Glutamatergic neuron (in vitro differentiated cells): ENCODE results near the gene SRPK2. TPM values are rescaled to one million over a fixed set of nuclear protein-coding genes. Genes with fewer than 3 reads are reported as not detected.
"Not testable (repeated sequence)": the region's sequence is repeated elsewhere in the genome, so short reads cannot be mapped to it uniquely, and the experiment has no call there.

Experiments
- DNase-seq: peaks from one replicate; pipeline ENCODE4 v3.0.0; 2022
- H3K27ac Mint-ChIP-seq: one replicate; pipeline ENCODE4 v1.8.0; 2020; ENCODE audit warnings: mild to moderate bottlenecking, mixed read lengths, inconsistent platforms; ENCODE audit not compliant: unreplicated experiment
- H3K27me3 Mint-ChIP-seq: one replicate; pipeline ENCODE4 v1.8.0; 2020; ENCODE audit warnings: mild to moderate bottlenecking, moderate library complexity, mixed read lengths, inconsistent platforms; ENCODE audit not compliant: unreplicated experiment
- H3K36me3 Mint-ChIP-seq: one replicate; pipeline ENCODE4 v1.8.0; 2020; ENCODE audit warnings: mild to moderate bottlenecking, mixed read lengths, inconsistent platforms; ENCODE audit not compliant: unreplicated experiment
- H3K4me1 Mint-ChIP-seq: one replicate; pipeline ENCODE4 v1.8.0; 2020; ENCODE audit warnings: mild to moderate bottlenecking, low read depth, mixed read lengths, inconsistent platforms; ENCODE audit not compliant: unreplicated experiment
- H3K4me3 Mint-ChIP-seq: one replicate; pipeline ENCODE4 v1.8.0; 2020; ENCODE audit warnings: mild to moderate bottlenecking, mixed read lengths, inconsistent platforms; ENCODE audit not compliant: unreplicated experiment
- H3K9me3 Mint-ChIP-seq: one replicate; pipeline ENCODE4 v1.8.0; 2020; ENCODE audit warnings: mild to moderate bottlenecking, moderate library complexity, mixed read lengths, inconsistent platforms; ENCODE audit not compliant: unreplicated experiment
- total RNA-seq: library from RNA; stranded (reverse); fragmentation: NEBNext Ultra II Directional; extraction: Animal tissue kit (Norgen Biotek cat#: 25700); gene quantifications from one replicate; pipeline ENCODE4 v1.2.1, GENCODE V29; 2021; ENCODE audit not compliant: unreplicated experiment
- TF ChIP-seq, protein P1 (sequence below): fragments of 200-600 bp; sonication (generic); IDR thresholded peaks from one replicate; pipeline ENCODE4 v1.5.0; 2021; ENCODE audit not compliant: partially characterized antibody, unreplicated experiment

SRPK2 gene
- total RNA-seq, 1 donor from 2014 or later, result 131 TPM

DNA sequence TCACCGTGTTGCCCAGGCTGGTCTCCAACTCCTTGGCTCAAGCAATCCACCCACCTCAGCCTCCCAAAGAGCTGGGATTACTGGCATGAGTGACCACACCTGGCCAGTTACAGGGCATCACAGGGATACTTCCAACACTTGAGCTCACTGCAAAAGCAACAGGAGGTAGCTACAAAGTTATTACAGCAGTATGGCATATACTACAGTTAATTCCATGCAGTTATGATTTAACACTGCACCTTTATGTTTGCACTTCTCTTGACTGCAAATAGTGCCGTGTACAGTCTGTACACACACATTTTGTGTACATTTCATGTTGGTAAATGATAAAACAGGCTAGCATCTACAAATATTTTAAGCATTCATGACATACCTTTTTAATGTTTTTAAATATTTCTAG is 21.3 kb downstream of the SRPK2 start:
- Mint-ChIP-seq H3K9me3 (no peaks in the 10 kb centered on the region), H3K27ac (no peak overlapping the region), H3K36me3 (no peaks in the 10 kb centered on the region), H3K27me3 (no peaks in the 10 kb centered on the region), H3K4me3 (no peak overlapping the region), H3K4me1 (no peaks in the 10 kb centered on the region)
- no peak for DNase-seq
- TF ChIP-seq, protein P1, sequence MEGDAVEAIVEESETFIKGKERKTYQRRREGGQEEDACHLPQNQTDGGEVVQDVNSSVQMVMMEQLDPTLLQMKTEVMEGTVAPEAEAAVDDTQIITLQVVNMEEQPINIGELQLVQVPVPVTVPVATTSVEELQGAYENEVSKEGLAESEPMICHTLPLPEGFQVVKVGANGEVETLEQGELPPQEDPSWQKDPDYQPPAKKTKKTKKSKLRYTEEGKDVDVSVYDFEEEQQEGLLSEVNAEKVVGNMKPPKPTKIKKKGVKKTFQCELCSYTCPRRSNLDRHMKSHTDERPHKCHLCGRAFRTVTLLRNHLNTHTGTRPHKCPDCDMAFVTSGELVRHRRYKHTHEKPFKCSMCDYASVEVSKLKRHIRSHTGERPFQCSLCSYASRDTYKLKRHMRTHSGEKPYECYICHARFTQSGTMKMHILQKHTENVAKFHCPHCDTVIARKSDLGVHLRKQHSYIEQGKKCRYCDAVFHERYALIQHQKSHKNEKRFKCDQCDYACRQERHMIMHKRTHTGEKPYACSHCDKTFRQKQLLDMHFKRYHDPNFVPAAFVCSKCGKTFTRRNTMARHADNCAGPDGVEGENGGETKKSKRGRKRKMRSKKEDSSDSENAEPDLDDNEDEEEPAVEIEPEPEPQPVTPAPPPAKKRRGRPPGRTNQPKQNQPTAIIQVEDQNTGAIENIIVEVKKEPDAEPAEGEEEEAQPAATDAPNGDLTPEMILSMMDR, result no peak

DNA sequence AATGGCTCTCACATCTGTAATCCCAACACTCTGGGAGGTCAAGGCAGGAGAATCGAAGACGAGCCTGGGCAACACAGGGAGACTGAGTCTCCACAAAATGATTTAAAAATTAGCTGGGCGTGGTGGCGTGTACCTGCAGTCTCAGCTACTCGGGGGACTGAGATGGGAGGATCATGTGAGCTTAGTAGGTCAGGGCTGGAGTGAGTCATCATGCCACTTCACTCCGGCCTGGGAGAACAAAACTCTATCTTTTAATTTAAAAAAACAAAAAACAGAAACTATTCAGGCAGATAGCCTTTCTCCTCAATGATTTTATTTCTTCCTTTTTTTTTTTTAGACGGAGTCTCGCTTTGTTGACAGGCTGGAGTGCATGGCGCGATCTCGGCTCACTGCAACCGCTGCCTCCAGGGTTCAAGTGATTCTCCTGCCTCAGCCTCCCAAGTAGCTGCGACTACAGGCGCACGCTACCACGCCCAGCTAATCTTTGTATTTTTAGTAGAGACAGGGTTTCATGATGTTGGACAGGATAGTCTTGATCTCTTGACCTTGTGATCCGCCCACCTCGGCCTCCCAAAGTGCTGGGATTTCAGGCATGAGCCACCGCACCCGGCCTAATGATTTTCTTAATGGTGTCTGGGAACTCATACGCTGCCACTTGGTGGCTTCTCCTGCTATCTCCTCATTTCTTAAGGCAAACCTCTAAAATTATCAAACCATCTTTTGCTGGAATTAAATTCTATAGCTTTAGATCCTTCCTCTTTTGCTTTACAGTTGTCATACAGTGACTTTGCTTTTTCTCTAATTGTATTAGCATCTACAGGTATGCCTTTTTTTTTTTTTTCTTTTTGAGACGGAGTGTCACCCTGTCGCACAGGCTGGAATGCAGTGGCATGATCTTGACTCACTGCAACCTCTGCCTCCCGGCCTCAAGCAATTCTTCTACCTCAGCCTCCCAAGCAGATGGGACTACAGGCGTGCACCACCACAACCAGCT is 22.9 kb downstream of the SRPK2 start:
- H3K36me3 Mint-ChIP-seq, result no peaks in the 10 kb centered on the region
- H3K4me3 Mint-ChIP-seq, result no peak overlapping the region
- peaks cover 2% of the 10 kb centered on the region for H3K9me3 Mint-ChIP-seq
- H3K27me3 Mint-ChIP-seq, result no peaks in the 10 kb centered on the region
- TF ChIP-seq, protein P1, result no peak
- H3K4me1 Mint-ChIP-seq, result no peaks in the 10 kb centered on the region
- no peak overlapping the region for H3K27ac Mint-ChIP-seq
- no peak for DNase-seq

DNA sequence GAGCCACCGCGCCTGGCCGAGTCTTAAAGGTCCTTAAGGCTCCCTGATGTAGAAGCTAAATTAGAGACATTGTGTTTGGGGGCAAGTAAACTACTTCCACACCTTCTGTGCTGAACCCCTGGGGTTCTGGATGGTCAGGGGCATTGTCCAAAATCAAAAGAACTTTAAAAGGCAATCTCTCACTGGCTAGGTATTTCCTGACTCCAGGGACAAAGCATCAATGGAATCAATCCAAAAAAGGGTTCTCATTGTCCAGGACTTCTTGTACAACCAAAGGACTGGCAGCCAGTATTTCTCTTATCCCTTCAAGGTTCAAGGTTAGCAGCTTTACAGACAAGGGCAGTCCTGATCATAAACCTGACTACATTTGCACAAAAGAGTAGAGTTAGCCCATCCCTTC is 24.0 kb downstream of the SRPK2 start:
- Mint-ChIP-seq H3K4me1 (no peaks in the 10 kb centered on the region), H3K36me3 (no peaks in the 10 kb centered on the region), H3K4me3 (no peak overlapping the region), H3K27ac (no peak overlapping the region), H3K27me3 (no peaks in the 10 kb centered on the region), H3K9me3 (peaks cover 2% of the 10 kb centered on the region)
- no peak for DNase-seq
- TF ChIP-seq, protein P1, result no peak

DNA sequence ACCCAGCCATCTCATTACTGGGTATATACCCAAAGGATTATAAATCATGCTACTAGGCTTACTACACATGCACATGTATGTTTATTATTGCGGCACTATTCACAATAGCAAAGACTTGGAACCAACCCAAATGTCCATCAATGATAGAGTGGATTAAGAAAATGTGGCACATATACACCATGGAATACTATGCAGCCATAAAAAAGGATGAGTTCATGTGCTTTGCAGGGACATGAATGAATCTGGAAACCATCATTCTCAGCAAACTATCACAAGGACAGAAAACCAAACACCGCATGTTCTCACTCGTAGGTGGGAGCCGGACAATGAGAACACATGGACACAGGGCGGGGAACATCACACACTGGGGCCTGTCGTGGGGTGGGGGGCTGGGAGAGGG is 25.1 kb downstream of the SRPK2 start:
- not testable (repeated sequence) for H3K27ac Mint-ChIP-seq, H3K9me3 Mint-ChIP-seq, DNase-seq, H3K4me1 Mint-ChIP-seq, H3K4me3 Mint-ChIP-seq, H3K27me3 Mint-ChIP-seq, H3K36me3 Mint-ChIP-seq

DNA sequence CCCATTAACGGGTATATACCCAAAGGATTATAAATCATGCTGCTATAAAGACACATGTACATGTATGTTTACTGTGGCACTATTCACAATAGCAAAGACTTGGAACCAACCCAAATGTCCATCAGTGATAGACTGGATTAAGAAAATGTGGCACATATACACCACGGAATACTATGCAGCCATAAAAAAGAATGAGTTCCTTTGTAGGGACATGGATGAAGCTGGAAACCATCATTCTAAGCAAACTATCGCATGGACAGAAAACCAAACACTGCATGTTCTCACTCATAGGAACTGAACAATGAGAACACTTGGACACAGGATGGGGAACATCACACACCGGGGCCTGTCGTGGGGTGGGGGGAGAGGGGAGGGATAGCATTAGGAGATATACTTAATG is 26.0 kb downstream of the SRPK2 start:
- H3K36me3 Mint-ChIP-seq, H3K27me3 Mint-ChIP-seq, H3K27ac Mint-ChIP-seq, DNase-seq, H3K4me3 Mint-ChIP-seq, H3K9me3 Mint-ChIP-seq, H3K4me1 Mint-ChIP-seq: not testable (repeated sequence)

DNA sequence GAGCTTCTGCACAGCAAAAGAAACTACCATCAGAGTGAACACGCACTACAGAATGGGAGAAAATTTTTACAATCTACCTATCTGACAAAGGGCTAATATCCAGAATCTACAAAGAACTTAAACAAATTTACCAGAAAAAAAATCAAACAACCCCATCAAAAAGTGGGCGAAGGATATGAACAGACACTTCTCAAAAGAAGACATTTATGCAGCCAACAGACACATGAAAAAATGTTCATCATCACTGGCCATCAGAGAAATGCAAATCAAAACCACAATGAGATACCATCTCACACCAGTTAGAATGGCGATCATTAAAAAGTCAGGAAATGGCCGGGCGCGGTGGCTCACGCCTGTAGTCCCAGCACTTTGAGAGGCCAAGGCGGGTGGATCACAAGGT is 26.7 kb downstream of the SRPK2 start:
- not testable (repeated sequence) for H3K27me3 Mint-ChIP-seq, H3K4me1 Mint-ChIP-seq, H3K27ac Mint-ChIP-seq

DNA sequence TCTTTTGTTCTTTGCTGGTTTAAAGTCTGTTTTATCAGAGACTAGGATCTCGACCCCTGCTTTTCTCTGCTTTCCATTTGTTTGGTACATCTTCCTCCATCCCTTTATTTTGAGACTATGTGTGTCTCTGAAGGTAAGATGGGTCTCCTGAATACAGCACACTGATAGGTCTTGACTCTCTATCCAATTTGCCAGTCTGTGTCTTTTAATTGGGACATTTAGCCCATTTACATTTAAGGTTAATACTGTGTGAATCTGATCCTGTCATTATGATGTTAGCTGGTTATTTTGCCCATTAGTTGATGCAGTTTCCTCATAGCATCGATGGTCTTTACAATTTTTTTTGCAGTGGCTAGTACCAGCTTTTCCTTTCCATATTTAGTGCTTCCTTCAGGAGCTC is 28.6 kb downstream of the SRPK2 start:
- not testable (repeated sequence) for H3K36me3 Mint-ChIP-seq, DNase-seq, H3K4me3 Mint-ChIP-seq, H3K4me1 Mint-ChIP-seq, H3K27me3 Mint-ChIP-seq, H3K27ac Mint-ChIP-seq, H3K9me3 Mint-ChIP-seq

More for the DNA sequence above, 26.7 kb downstream of the SRPK2 start:
- not testable (repeated sequence) for H3K4me3 Mint-ChIP-seq, H3K36me3 Mint-ChIP-seq, DNase-seq, H3K9me3 Mint-ChIP-seq
